CD4-positive, alpha-beta T cell treated with Interleukin-6 for 4 hours (primary cell): Measurements from ENCODE around the gene BCCIP.

ENCODE experiments used
- DNase-seq: peaks from one replicate; pipeline ENCODE4 v3.0.0-alpha.2; 2020; ENCODE audit warnings: mixed read lengths

The BCCIP gene

GRCh38 chr10:125822878-125823662, at the start of gene BCCIP, which contains the start of gene UROS:
Gene BCCIP (plus strand): TSS chr10:125823546. CDS start chr10:125823558, 12 bp downstream.
Gene UROS (minus strand): TSS chr10:125823258. CDS start chr10:125816499, 6,759 bp downstream.
- peak; percentile 93 for DNase-seq

DNA sequence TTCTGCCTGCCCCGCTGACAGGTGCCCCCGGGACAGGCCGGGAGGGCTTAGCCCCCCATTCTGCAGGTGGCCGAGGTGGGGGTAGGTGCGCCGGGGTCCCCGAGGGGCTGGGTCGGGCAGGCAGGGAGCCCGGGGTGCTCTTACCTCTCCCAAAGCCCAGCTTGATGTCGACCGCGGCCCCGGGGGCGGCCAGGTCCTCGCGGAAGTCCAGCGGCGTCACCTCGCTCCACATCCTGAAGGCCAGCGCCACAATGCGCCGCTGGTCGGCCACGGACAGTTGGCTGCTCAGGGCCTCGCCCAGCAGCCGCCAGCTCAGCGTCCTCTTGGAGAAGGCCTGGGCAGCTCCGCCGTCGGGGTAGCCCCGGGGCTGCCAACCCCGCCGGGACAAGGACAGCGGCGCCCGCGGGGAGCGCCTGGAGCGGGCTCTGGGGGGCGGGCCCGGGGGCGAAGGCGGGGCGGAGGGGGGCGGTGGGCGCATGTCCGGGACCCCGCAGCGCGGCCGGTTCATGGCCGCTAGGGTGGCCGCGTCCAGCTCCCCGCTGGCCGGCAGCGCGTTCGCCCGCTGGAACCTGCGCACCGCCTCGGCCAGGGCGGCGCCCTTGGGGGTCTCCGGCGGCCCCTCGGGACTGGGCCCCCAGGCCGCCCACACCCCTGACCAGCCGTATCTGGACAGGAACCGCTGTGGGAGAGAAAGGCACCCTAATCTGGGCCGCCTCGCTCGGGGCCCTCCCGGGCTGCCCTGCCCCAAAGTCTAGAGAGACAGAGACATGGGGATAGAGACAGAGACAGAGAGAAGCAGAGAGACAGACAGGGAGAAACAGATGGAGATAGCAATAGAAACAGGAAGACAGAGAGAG, 49.4 kb upstream of the BCCIP start:
- no peak for DNase-seq

DNA sequence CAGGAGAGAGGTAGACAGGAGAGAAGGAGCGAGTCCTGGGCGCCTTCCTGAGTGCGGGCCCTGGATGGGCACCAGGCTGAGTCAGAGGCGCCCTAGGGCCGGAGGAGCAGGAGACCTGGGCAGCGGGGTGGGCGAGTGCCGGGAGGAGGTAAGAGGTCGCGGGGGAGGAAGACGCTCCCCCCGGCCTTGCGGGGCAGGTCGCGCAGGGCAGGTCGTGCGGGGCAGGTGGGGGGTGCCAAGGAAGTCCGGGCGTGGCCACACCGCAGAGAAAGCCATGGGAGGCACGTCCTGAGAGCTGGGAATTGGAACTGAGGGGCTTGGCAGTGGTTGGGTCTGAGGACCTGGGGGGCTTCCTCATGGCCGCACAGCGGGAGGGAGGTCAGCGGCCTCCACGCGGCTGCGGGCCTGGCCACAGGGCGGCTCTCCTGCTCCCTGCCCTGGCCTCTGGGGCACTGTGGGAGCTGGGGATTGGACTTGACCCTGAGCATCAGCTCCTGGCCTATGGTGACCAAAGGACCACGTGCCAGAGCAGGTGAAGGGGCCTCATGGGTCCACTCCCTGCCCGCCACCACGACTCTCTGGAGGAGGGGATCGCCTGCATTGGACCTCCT, 48.7 kb upstream of the BCCIP start:
- DNase-seq = no peak

DNA sequence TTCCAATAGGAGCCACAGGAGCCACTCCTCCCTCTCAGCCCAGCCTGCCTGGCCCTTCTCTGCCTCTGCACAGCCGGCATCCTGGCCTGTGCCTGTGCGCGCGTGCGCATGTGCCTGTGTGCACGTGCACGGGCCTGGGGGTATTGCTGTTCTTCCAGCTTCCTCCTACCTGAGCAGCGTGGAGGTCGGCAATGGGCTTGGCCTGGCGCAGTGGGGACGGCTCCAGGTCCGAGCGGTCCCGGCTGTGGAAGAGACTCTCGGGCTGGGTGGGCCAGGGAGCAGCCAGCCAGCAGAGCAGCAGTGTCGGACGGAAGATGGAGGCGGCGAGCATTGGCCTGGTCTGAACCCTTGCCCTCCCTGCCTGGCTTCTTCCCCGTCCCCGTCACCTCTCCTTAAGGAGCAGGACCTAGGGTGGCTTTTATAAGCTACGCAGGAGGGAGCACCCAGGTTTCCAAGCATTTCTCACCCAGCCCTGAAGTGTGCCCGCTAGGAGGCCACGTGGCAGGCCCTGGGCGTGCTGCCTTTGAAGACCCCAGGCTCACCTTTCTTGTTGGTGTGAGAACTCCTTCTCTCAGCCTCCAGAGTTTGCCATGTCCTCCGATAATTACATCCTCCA, 47.7 kb upstream of the BCCIP start, which contains the start of gene MMP21:
TSS of gene MMP21 (minus strand) at position 331 of the 616 bp plus-strand sequence. CDS start at position 331, 0 bp downstream.
- DNase-seq = no peak

DNA sequence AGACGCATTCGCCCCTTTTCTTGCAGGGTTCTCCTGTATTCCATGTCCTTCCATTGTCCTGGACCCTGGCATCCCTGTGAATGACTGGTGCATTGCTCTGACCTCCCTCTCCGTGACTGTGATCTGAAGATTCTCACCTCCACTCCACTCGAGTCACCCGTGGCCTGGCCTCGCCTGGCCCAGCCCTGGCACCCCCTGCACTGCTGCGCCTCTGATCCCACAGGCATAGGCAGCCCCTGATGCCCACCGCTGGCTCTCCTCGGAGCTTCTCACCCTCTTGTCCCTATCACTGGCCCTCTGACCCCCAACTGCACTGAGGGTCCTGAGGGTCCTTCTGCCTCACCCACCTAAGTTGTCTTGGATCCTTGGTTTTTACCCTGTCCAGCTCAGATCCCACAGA, 45.5 kb upstream of the BCCIP start:
- DNase-seq = no peak

GRCh38 chr10:125778556-125778955, 44.8 kb upstream of the BCCIP start:
- no peak for DNase-seq

DNA sequence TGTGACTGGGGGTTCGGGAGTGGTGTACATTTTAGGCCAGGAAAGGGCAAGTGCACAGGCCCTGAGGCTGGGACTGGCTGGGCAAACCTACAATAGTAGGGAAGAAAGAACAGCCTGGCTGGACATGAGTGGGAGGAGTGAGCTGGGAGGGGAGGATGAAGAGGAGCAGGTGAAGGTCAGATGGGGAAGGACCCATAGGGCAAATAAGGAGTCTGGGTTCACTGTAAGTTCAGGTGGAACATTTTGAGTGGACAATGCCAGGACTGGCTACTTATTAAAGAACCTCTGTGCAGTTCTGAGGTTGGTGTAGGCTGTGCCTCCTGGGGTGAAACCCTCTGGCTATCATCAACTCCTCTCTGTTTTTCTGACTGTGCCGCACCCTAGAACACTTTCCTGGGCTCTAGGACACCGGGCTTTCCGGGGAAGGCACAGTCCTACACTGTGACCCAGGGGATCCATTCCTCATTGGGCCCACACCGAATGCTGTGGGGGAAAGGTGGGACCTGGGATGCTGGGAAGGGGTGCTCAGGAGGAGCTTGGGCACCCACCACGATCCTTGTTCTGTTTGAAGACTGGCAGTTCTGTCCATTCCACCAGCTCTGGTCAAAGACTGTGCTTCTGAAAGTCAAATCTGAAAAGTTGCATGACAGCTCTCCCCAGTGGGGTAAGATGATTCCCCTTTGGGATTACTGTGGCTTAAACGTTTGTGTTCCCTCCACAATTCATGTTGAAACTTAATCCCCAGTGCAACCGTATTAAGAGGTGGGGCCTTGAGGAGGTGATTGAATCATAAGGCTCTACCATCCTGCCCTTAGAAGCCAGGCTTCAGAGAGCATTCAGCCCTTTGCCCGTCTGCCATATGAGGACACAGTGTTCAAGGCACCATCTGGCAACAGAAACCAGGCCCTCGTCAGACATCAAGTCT, 43.7 kb upstream of the BCCIP start:
- DNase-seq = no peak

GRCh38 chr10:125781374-125781773, 42.0 kb upstream of the BCCIP start:
- no peak for DNase-seq

DNA sequence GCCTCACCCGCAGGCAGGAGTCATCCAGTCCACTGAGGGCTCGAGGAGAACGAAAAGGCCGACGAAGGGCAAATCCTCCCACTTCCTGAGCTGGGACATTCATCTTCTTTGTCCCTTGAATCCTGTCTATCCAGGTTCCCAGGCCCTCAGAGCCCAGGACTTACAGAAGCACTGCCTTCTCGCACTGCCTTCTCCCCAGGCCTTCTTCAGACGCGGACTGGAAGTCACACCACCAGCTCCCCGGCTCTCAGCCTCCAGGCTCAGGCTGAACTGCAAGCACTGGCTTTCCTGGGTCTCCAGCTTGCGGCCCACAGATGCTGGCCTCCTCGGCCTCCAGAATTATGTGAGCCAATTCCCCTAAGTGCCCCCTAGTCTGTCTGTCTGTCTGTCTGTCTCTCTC, 41.3 kb upstream of the BCCIP start:
- DNase-seq = no peak

DNA sequence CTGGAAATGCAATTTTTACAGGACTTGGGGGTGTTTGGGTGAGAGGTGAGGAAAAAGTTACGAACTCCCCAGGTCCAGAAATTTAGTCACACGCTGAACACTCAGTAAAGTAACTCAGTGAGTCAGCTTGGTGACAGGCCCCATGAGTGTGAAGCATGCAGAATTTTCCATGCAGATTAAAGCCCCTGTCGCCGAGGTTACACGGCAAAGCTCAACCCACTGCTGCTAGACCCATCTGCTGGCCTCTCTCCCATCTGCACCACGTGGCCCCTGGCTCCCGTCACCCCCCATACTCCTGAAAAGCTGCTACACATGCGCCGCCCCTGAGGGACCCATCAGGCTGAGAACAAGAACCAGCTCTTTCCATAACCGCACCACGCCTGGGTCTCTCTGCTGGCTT, 40.7 kb upstream of the BCCIP start:
- DNase-seq = no peak

- no peak for DNase-seq
Measured at GRCh38 chr10:125783408-125783807, 39.9 kb upstream of the BCCIP start.

- no peak for DNase-seq
Measured at GRCh38 chr10:125783957-125784356, 39.4 kb upstream of the BCCIP start.

DNA sequence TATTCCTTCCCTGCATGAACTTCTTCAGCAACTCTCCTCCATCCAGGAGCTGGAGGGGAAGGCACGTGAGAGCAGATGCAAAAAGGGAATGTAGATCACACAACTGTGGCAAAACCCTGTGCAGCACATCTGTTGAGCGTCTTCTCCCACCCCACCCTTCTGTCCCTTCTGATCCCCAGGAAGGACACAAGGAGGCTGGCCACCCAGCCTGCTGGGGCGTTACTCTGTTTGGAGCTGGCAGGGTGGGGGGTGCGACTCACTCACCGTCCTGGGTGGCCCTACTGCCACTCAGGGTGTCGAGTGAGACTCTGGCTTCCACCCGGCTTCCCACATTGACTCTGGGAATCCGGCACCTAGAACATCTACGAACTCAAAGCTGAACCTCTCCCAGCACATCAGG, 37.6 kb upstream of the BCCIP start:
- no peak for DNase-seq

GRCh38 chr10:125788156-125789034, 35.0 kb upstream of the BCCIP start:
- DNase-seq = no peak

- no peak for DNase-seq
Measured at GRCh38 chr10:125792342-125793300, 30.7 kb upstream of the BCCIP start.

GRCh38 chr10:125795128-125795527, 28.2 kb upstream of the BCCIP start:
- DNase-seq = no peak

- DNase-seq = no peak
Measured at GRCh38 chr10:125795637-125796190, 27.6 kb upstream of the BCCIP start.

DNA sequence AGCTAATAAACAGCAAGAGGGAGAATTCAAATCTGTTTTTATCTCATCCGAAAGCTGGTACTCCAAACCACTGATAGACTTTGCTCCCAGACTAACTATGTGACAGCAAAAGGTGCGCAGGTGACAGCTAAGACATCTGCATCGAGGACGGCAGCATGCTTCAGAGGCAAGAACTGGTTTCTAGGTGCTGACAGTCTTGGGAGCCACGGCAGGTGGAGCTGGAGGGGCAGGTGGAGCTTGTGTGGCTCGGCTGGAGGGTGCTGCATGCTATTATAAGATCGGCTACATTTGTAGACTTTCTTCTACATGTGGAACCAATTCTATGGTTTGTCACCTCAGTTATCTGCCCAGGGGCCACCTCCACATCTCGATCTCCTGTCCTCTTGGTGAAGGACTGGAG, 25.9 kb upstream of the BCCIP start:
- DNase-seq = no peak

- no peak for DNase-seq
Measured at GRCh38 chr10:125797994-125798662, 25.2 kb upstream of the BCCIP start.
